H9 (cell line): Measurements from ENCODE around the gene TIA1. TPM values are rescaled to one million over a fixed set of nuclear protein-coding genes. Genes with fewer than 3 reads are reported as not detected.

Experiments
- DNase-seq: peaks from one replicate; pipeline ENCODE4 v3.0.0-alpha.2; 2017
- H2AFZ ChIP-seq: one replicate; pipeline ENCODE4 v1.6.1; 2013; ENCODE audit warnings: mild to moderate bottlenecking, low read length, control low read depth, moderate library complexity
- H2AK5ac ChIP-seq: 2 replicates; pipeline ENCODE4 v1.6.1; 2013; ENCODE audit warnings: low read length, control low read depth, mixed read lengths; ENCODE audit not compliant: insufficient read length
- H2BK120ac ChIP-seq: one replicate; pipeline ENCODE4 v1.6.1; 2013; ENCODE audit warnings: low read depth, mild to moderate bottlenecking, low read length, control low read depth, inconsistent platforms; ENCODE audit not compliant: poor library complexity, severe bottlenecking
- H2BK12ac ChIP-seq: 2 replicates; pipeline ENCODE4 v1.6.1; 2013; ENCODE audit warnings: low read length, control low read depth, mixed read lengths, low read depth; ENCODE audit not compliant: insufficient read length
- H2BK15ac ChIP-seq: 2 replicates; pipeline ENCODE4 v1.6.1; 2013; ENCODE audit warnings: low read depth, low read length, control low read depth
- H2BK20ac ChIP-seq: one replicate; pipeline ENCODE4 v1.6.1; 2013; ENCODE audit warnings: low read depth, mild to moderate bottlenecking, low read length, control low read depth, inconsistent platforms; ENCODE audit not compliant: poor library complexity, severe bottlenecking
- H2BK5ac ChIP-seq: 2 replicates; pipeline ENCODE4 v1.6.1; 2013; ENCODE audit warnings: low read length, control low read depth, mixed read lengths; ENCODE audit not compliant: insufficient read length
- H3K14ac ChIP-seq: 2 replicates; pipeline ENCODE4 v1.6.1; 2013; ENCODE audit warnings: low read length, control low read depth; ENCODE audit not compliant: insufficient read depth
- H3K18ac ChIP-seq: 2 replicates; pipeline ENCODE4 v1.6.1; 2013; ENCODE audit warnings: low read depth, mild to moderate bottlenecking, mixed read lengths, low read length, control low read depth; ENCODE audit not compliant: insufficient read length
- H3K23ac ChIP-seq: 2 replicates; pipeline ENCODE4 v1.6.1; 2013; ENCODE audit warnings: low read length, control low read depth, mixed read lengths, low read depth; ENCODE audit not compliant: insufficient read length
- H3K23me2 ChIP-seq: 2 replicates; pipeline ENCODE4 v1.6.1; 2013; ENCODE audit warnings: low read depth, mild to moderate bottlenecking, mixed read lengths, low read length, control low read depth; ENCODE audit not compliant: insufficient read length, poor library complexity, severe bottlenecking
- H3K27ac ChIP-seq: 2 replicates; pipeline ENCODE4 v1.5.1; 2013; ENCODE audit warnings: low read length, control low read depth, mixed read lengths, low read depth; ENCODE audit not compliant: insufficient read length
- H3K27me3 ChIP-seq: 2 replicates; pipeline ENCODE4 v1.6.1; 2013; ENCODE audit warnings: low read length, control low read depth, inconsistent platforms; ENCODE audit not compliant: insufficient read depth
- H3K4ac ChIP-seq: 2 replicates; pipeline ENCODE4 v1.6.1; 2013; ENCODE audit warnings: low read depth, mild to moderate bottlenecking, control low read depth, inconsistent platforms, low read length, moderate library complexity
- H3K4me1 ChIP-seq: 2 replicates; pipeline ENCODE4 v1.6.1; 2013; ENCODE audit warnings: low read length, control low read depth, inconsistent platforms; ENCODE audit not compliant: insufficient read depth
- H3K4me2 ChIP-seq: 2 replicates; pipeline ENCODE4 v1.6.1; 2013; ENCODE audit warnings: low read length, control low read depth, mixed read lengths; ENCODE audit not compliant: insufficient read length, insufficient read depth
- H3K56ac ChIP-seq: 2 replicates; pipeline ENCODE4 v1.6.1; 2013; ENCODE audit warnings: low read depth, mild to moderate bottlenecking, mixed read lengths, low read length, control low read depth; ENCODE audit not compliant: insufficient read length
- H3K79me1 ChIP-seq: 2 replicates; pipeline ENCODE4 v1.6.1; 2013; ENCODE audit warnings: low read depth, mild to moderate bottlenecking, moderate library complexity, low read length, control low read depth, inconsistent platforms; ENCODE audit not compliant: insufficient read depth, poor library complexity, severe bottlenecking
- H3K79me2 ChIP-seq: 2 replicates; pipeline ENCODE4 v1.6.1; 2013; ENCODE audit warnings: low read length, control low read depth, inconsistent platforms; ENCODE audit not compliant: insufficient read depth
- H3K9ac ChIP-seq: 2 replicates; pipeline ENCODE4 v1.6.1; 2013; ENCODE audit warnings: low read length, control low read depth, mixed read lengths; ENCODE audit not compliant: insufficient read length; ENCODE audit errors: extremely low read depth
- H3K9me3 ChIP-seq: one replicate; pipeline ENCODE4 v1.6.1; 2013; ENCODE audit warnings: low read depth, low read length, inconsistent platforms; ENCODE audit not compliant: control insufficient read depth
- H3T11ph ChIP-seq: one replicate; pipeline ENCODE4 v1.6.1; 2013; ENCODE audit warnings: mild to moderate bottlenecking, low read length, control low read depth, inconsistent platforms
- H4K20me1 ChIP-seq: one replicate; pipeline ENCODE4 v1.6.1; 2013; ENCODE audit not compliant: control insufficient read depth, insufficient read length, insufficient read depth
- H4K5ac ChIP-seq: 2 replicates; pipeline ENCODE4 v1.6.1; 2013; ENCODE audit warnings: low read depth, mild to moderate bottlenecking, mixed read lengths, low read length, control low read depth; ENCODE audit not compliant: insufficient read length
- H4K8ac ChIP-seq: replicated peaks from 2 replicates; pipeline ENCODE4 v1.6.1; 2013; ENCODE audit warnings: low read length, control low read depth, mixed read lengths, low read depth; ENCODE audit not compliant: insufficient read length
- H4K91ac ChIP-seq: 2 replicates; pipeline ENCODE4 v1.6.1; 2013; ENCODE audit warnings: low read depth, mild to moderate bottlenecking, moderate library complexity, mixed read lengths, low read length, control low read depth; ENCODE audit not compliant: insufficient read length
- H3K27ac Mint-ChIP-seq, 3 experiments: 2 replicates in 2 of 3; 3 replicates in 1 of 3; pipeline ENCODE4 v1.8.0; 2020 to 2021; ENCODE audit warnings: mixed read lengths in 3 of 3, mild to moderate bottlenecking in 1 of 3, moderate library complexity in 1 of 3
- H3K27me3 Mint-ChIP-seq: 2 replicates; pipeline ENCODE4 v1.8.0; 2021; ENCODE audit warnings: low read depth, mild to moderate bottlenecking, moderate library complexity, mixed read lengths
- H3K36me3 Mint-ChIP-seq, 3 experiments: 2 replicates in 2 of 3; 3 replicates in 1 of 3; pipeline ENCODE4 v1.8.0; 2020 to 2021; ENCODE audit warnings: low read depth in 3 of 3, mixed read lengths in 3 of 3; ENCODE audit not compliant: insufficient read depth in 1 of 3
- H3K4me1 Mint-ChIP-seq, 2 experiments: 2 replicates each; pipeline ENCODE4 v1.8.0; 2020; ENCODE audit warnings: mixed read lengths in 2 of 2
- H3K4me3 Mint-ChIP-seq, 2 experiments: 2 replicates in 1 of 2; 3 replicates in 1 of 2; pipeline ENCODE4 v1.8.0; 2020 to 2021; ENCODE audit warnings: mild to moderate bottlenecking in 2 of 2, mixed read lengths in 2 of 2, moderate library complexity in 1 of 2
- H3K9me3 Mint-ChIP-seq, 2 experiments: 2 replicates in 1 of 2; 3 replicates in 1 of 2; pipeline ENCODE4 v1.8.0; 2020; ENCODE audit warnings: mild to moderate bottlenecking in 2 of 2, mixed read lengths in 2 of 2, moderate library complexity in 1 of 2
- WGBS: extraction: QIAGEN DNeasy Blood & Tissue Kit; methylation state at CpG from one replicate; pipeline ENCODE4 v1.1.7; 2013; ENCODE audit warnings: missing lambda C conversion rate, low lambda C conversion rate, mixed read lengths; ENCODE audit not compliant: insufficient read length; ENCODE audit errors: extremely low coverage; 5-methylcytosine and 5-hydroxymethylcytosine counted together
- total RNA-seq: library from RNA; stranded (reverse); gene quantifications from 2 replicates; pipeline ENCODE4 v1.2.1, GENCODE V29; 2021
- TF ChIP-seq, protein P1 (sequence below): fragments of 200-600 bp; sonication (generic); conservative IDR thresholded peaks from 3 replicates; pipeline ENCODE4 v1.8.0; 2021; ENCODE audit warnings: antibody characterized with exemption, mild to moderate bottlenecking

The TIA1 gene
- total RNA-seq, 1 experiment from 2014 or later = 193 TPM

DNA sequence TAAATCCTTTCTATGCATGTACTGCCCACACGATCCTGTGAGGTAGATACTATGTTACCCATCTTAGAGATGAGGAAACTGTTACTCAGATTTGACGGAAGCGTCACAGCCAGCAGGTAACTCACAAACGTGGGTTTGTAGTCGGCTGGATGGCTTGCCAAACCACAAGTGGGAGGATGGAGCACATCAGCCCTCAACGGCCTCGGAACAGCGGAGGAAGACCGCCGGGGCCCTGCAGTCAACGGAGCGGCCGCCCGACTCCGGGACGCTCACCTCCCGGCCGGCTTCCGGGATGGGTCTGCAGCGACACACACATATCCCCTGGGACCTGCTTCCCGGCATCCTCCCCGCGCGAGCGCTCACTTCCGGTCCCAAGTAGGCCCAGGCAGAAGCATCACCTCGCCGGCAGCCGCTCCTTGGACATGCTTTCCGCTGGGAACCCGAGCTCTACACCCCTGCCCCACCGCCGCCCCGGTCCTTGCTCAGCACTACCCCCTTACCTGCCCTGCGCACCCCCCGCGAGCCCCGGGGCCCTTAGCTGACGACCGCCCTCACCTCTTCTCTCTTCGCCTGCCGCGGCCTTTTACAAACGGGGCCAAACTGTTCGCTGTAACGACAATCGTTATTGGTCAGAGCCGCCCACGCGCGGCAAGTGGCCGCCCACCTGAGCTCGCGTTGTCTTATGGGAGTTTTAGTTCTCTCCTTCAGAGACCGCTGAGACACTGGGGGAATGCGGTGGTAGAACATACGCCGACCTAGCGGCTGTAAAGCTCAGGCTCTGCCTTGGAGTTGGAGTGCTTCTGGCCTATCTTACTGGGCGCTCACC, 57.8 kb downstream of the TIA1 start, which contains the start of gene C2orf42:
Gene C2orf42 (minus strand): TSS at position 602 of the 826 bp plus-strand sequence. CDS start 9,034 bp downstream, outside the sequence.
- peak within 1 kb of the TSS; percentile 63 for H3K4me2 ChIP-seq
- no peak within 1 kb of the TSS for H3T11ph ChIP-seq
- H2BK5ac ChIP-seq = no peak within 1 kb of the TSS
- peak within 1 kb of the TSS; percentile 93 for H3K18ac ChIP-seq
- Mint-ChIP-seq H3K27me3 (no peaks in the 10 kb centered on the region), H3K4me3 (peak within 1 kb of the TSS; percentile 92 to 95), H3K36me3 (peaks cover 0 to 5% (median 0%) of the 10 kb centered on the region in 3 experiments; a peak in 1 of 7 replicates), H3K27ac (peak within 1 kb of the TSS; percentile 95 to 99 (median 97)), H3K4me1 (peaks cover 9 to 12% of the 10 kb centered on the region in 2 experiments; a peak in 3 of 4 replicates), H3K9me3 (no peaks in the 10 kb centered on the region)
- no peaks in the 10 kb centered on the region for H3K4me1 ChIP-seq
- no CpG with 5 or more reads among the region's 60 CpGs for WGBS
- no peaks in the 10 kb centered on the region for H4K20me1 ChIP-seq
- no peak within 1 kb of the TSS for H2AFZ ChIP-seq
- peak; percentile 97 for DNase-seq
- no peak within 1 kb of the TSS for H4K8ac ChIP-seq
- no peaks in the 10 kb centered on the region for H3K9me3 ChIP-seq
- H3K79me2 ChIP-seq = no peaks in the 10 kb centered on the region
- H4K91ac ChIP-seq = no peak within 1 kb of the TSS
- peak within 1 kb of the TSS; percentile 77 for H3K9ac ChIP-seq
- TF ChIP-seq, protein P1, sequence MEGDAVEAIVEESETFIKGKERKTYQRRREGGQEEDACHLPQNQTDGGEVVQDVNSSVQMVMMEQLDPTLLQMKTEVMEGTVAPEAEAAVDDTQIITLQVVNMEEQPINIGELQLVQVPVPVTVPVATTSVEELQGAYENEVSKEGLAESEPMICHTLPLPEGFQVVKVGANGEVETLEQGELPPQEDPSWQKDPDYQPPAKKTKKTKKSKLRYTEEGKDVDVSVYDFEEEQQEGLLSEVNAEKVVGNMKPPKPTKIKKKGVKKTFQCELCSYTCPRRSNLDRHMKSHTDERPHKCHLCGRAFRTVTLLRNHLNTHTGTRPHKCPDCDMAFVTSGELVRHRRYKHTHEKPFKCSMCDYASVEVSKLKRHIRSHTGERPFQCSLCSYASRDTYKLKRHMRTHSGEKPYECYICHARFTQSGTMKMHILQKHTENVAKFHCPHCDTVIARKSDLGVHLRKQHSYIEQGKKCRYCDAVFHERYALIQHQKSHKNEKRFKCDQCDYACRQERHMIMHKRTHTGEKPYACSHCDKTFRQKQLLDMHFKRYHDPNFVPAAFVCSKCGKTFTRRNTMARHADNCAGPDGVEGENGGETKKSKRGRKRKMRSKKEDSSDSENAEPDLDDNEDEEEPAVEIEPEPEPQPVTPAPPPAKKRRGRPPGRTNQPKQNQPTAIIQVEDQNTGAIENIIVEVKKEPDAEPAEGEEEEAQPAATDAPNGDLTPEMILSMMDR = peak; percentile 34; the same call in 1 of the 3 replicates
- H2BK20ac ChIP-seq = no peak within 1 kb of the TSS
- H3K23me2 ChIP-seq = no peaks in the 10 kb centered on the region
- H2BK15ac ChIP-seq = no peak within 1 kb of the TSS
- no peaks in the 10 kb centered on the region for H3K79me1 ChIP-seq
- no peaks in the 10 kb centered on the region for H3K27me3 ChIP-seq
- H3K56ac ChIP-seq = no peak within 1 kb of the TSS
- H3K4ac ChIP-seq = no peak within 1 kb of the TSS
- H3K23ac ChIP-seq = no peak within 1 kb of the TSS
- H4K5ac ChIP-seq = no peak within 1 kb of the TSS
- no peak within 1 kb of the TSS for H3K27ac ChIP-seq
- H3K14ac ChIP-seq = peak within 1 kb of the TSS; percentile 90; the same call in 1 of the 2 replicates
- no peak within 1 kb of the TSS for H2BK12ac ChIP-seq
- H2BK120ac ChIP-seq = no peak within 1 kb of the TSS
- H2AK5ac ChIP-seq = no peak within 1 kb of the TSS
